Heart left ventricle (tissue), 13 donors: ENCODE results near the gene PRRG1.
"Not testable (repeated sequence)": the region's sequence is repeated elsewhere in the genome, so short reads cannot be mapped to it uniquely, and the experiment has no call there.

Experiments used
- POLR2A ChIP-seq, 2 donors: fragments of 450-650 bp; IDR thresholded peaks; one replicate each; pipeline ENCODE4 v1.6.1; 2017; ENCODE audit warnings: antibody characterized with exemption in 2 of 2, mild to moderate bottlenecking in 2 of 2, moderate library complexity in 2 of 2
- TF ChIP-seq, protein P1 (sequence below), 12 donors: fragments of 200-600 bp; sonication (generic) in 4 of 12; IDR thresholded peaks; one replicate each; pipeline versions ENCODE4 v1.5.0 to v1.8.0; 2018 to 2022; ENCODE audit warnings: antibody characterized with exemption in 12 of 12, mild to moderate bottlenecking in 5 of 12
- donor health status: ischemic (EF 13 %, LVEDD 7.1; RV severe dilation, severe dysfunction).
- donor health status: DM: no; HTN: yes; CAD: no.
- donor health status: DM: no; HTN: no; CAD: no.
- donor health status: ischemic (EF 25% LVEDD 6.9; RV normal size, moderate dysfunction).
- donor health status: ischemic (EF 25% LVEDD 5.7; RV mildly dilated, moderate dysfunction).
- donor health status: ischemic (EF 35%, LVEDD 5.7; RV mildly dilated, moderate dysfunction).
- donor health status: nonischemic (EF 11% LVEDD 7.7; RV severe dilation, severe dysfunction).
- donor health status: DM: yes; HTN: yes; CAD: no.
- donor health status: PGD.
- donor health status: ischemic (EF 29% LVEDD 5.4; RV normal size, mild dysfunction).
- donor health status: nonischemic (EF 23%, LVEDD 6.1; RV moderate dilation, normal function).

DNA sequence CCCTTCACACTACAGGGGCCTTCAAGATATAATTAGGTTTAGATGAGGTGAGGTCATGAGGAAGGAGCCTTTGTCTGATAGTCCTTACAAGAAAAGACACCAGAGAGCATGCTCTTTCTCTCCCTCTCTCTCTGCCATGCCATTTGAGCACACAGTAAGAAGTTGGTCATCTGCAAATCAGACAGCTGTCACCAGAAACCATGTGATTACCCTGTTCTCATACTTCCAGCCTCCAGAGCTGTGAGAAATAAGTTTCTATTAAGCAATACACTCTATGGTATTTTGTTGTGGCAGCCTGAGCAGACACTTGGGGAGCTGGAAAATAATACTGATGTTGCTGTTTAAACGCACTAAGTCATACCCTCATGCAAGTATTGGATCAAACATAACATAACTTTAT lies 148.0 kb downstream of the PRRG1 start:
- TF ChIP-seq, protein P1, sequence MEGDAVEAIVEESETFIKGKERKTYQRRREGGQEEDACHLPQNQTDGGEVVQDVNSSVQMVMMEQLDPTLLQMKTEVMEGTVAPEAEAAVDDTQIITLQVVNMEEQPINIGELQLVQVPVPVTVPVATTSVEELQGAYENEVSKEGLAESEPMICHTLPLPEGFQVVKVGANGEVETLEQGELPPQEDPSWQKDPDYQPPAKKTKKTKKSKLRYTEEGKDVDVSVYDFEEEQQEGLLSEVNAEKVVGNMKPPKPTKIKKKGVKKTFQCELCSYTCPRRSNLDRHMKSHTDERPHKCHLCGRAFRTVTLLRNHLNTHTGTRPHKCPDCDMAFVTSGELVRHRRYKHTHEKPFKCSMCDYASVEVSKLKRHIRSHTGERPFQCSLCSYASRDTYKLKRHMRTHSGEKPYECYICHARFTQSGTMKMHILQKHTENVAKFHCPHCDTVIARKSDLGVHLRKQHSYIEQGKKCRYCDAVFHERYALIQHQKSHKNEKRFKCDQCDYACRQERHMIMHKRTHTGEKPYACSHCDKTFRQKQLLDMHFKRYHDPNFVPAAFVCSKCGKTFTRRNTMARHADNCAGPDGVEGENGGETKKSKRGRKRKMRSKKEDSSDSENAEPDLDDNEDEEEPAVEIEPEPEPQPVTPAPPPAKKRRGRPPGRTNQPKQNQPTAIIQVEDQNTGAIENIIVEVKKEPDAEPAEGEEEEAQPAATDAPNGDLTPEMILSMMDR (IDR thresholded peaks at IDR 0.05) = not testable (repeated sequence)
- TF ChIP-seq POLR2A (IDR thresholded peaks at IDR 0.05) = not testable (repeated sequence)
